CD4-positive, alpha-beta memory T cell (primary cell): ENCODE results near the gene TRIP4. TPM values are rescaled to one million over a fixed set of nuclear protein-coding genes. Genes with fewer than 3 reads are reported as not detected.

Source experiments
- CTCF ChIA-PET: fragments of 350-600 bp; sonication (Branson Sonifier 250); formaldehyde crosslinking; loops from one replicate; lab custom pipeline; 2021; ENCODE audit warnings: inconsistent platforms; ENCODE audit not compliant: partially characterized antibody; lab: Charles Lee
- POLR2A ChIA-PET: fragments of 350-600 bp; sonication (Branson Sonifier 250); formaldehyde crosslinking; loops from one replicate; lab custom pipeline; 2021; ENCODE audit not compliant: partially characterized antibody; lab: Charles Lee
- DNase-seq, 5 donors: peaks; one replicate each; pipeline versions ENCODE4 v3.0.0 to v3.0.0-alpha.2; 2020 to 2022; ENCODE audit warnings: mixed read lengths in 1 of 5
- H3K27ac ChIP-seq: one replicate; pipeline ENCODE4 v1.7.0; 2013; ENCODE audit warnings: low read depth, low read length
- H3K27me3 ChIP-seq: 2 replicates; pipeline ENCODE4 v1.7.0; 2013; ENCODE audit warnings: mild to moderate bottlenecking, low read length, moderate library complexity; ENCODE audit not compliant: insufficient read depth
- H3K36me3 ChIP-seq: 2 replicates; pipeline ENCODE4 v1.7.0; 2013; ENCODE audit warnings: mild to moderate bottlenecking, low read length, moderate library complexity; ENCODE audit not compliant: insufficient read depth
- H3K4me1 ChIP-seq: 2 replicates; pipeline ENCODE4 v1.7.0; 2013; ENCODE audit warnings: mild to moderate bottlenecking, low read length, moderate library complexity; ENCODE audit not compliant: insufficient read depth
- H3K4me3 ChIP-seq, 2 donors: one replicate each; pipeline ENCODE4 v1.7.0; 2013; ENCODE audit warnings: low read length in 2 of 2, mild to moderate bottlenecking in 1 of 2
- H3K9me3 ChIP-seq, 2 donors: one replicate each; pipeline ENCODE4 v1.7.0; 2013; ENCODE audit warnings: low read length in 2 of 2, control low read depth in 1 of 2; ENCODE audit not compliant: control insufficient read depth in 1 of 2
- H3K27ac Mint-ChIP-seq, 7 donors: one replicate each; pipeline ENCODE4 v1.8.0; 2020 to 2021; ENCODE audit warnings: mixed read lengths in 7 of 7, mild to moderate bottlenecking in 6 of 7, inconsistent platforms in 3 of 7, moderate library complexity in 3 of 7
- H3K27me3 Mint-ChIP-seq, 2 donors: one replicate each; pipeline ENCODE4 v1.8.0; 2020 to 2021; ENCODE audit warnings: mixed read lengths in 2 of 2
- H3K36me3 Mint-ChIP-seq, 2 donors: one replicate each; pipeline ENCODE4 v1.8.0; 2020 to 2021; ENCODE audit warnings: mixed read lengths in 2 of 2, inconsistent platforms in 1 of 2, mild to moderate bottlenecking in 1 of 2
- H3K4me1 Mint-ChIP-seq, 4 donors: one replicate each; pipeline ENCODE4 v1.8.0; 2020 to 2021; ENCODE audit warnings: mixed read lengths in 4 of 4, mild to moderate bottlenecking in 1 of 4
- H3K4me3 Mint-ChIP-seq, 8 donors: one replicate each; pipeline ENCODE4 v1.8.0; 2020 to 2021; ENCODE audit warnings: mixed read lengths in 8 of 8, mild to moderate bottlenecking in 7 of 8, moderate library complexity in 6 of 8, inconsistent platforms in 3 of 8
- H3K9me3 Mint-ChIP-seq, 8 donors: one replicate each; pipeline ENCODE4 v1.8.0; 2020 to 2021; ENCODE audit warnings: mixed read lengths in 8 of 8, mild to moderate bottlenecking in 5 of 8, inconsistent platforms in 3 of 8, moderate library complexity in 1 of 8
- intact Hi-C: fragments of 100-400 bp; cut with micrococcal nuclease; formaldehyde crosslinking; loops from one replicate; pipeline ENCODE4 v1.15.1; 2023
- polyA plus RNA-seq, 2 donors: library from polyadenylated mRNA; unstranded; fragments of 300-500 nt; fragmentation: Illumina TruSeq; gene quantifications; one replicate each; pipeline ENCODE4 v1.2.3, GENCODE V29; 2021
- total RNA-seq, 2 experiments: library from RNA; stranded (reverse); gene quantifications; one replicate each; pipeline ENCODE4 v1.2.3, GENCODE V29; 2021

Gene TRIP4
- total and polyA plus RNA-seq, 4 experiments from 2014 or later: 28.2 to 37.1 (median 29.4) TPM

DNA sequence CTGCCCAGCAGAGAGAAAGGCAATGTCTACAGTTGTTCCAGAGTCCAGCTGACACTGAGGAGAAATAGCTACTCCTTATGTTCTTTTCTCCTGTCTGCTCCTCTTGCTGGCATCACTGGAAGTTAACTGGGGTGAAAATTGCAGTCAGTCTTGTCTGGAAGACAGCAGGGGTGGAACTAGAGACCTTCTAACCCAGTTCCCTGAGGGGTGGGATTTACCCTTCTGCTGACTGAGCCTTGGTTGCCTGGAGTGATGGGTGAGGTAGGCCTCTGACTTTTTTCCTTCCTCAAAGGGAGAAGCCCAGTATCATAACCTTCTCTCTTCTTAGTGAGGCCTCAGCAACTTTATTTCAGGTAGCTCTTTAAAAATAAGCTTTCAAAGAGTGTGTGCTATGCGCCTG is 88.9 kb downstream of the TRIP4 start:
- no peak for DNase-seq
- ChIA-PET CTCF (interaction anchor here (0.6 kb wide), 1 partner anchor 13 kb away, joined by 4 read pairs; no protein-coding TSS in a partner anchor), POLR2A (no interaction called here)
- Histone ChIP-seq H3K27me3 (no peaks in the 10 kb centered on the region), H3K9me3 (no peaks in the 10 kb centered on the region), H3K4me1 (peaks cover 6% of the 10 kb centered on the region), H3K36me3 (no peaks in the 10 kb centered on the region), H3K4me3 (no peak overlapping the region), H3K27ac (no peak overlapping the region)
- Mint-ChIP-seq H3K4me1 (peaks cover 21 to 33% (median 26%) of the 10 kb centered on the region in 4 donors), H3K9me3 (no peaks in the 10 kb centered on the region), H3K27ac (peak overlapping the region in 2 of 7 donors; percentile 32 to 63), H3K27me3 (no peaks in the 10 kb centered on the region), H3K4me3 (no peak overlapping the region), H3K36me3 (peaks cover 13 to 17% of the 10 kb centered on the region in 2 donors)
- intact Hi-C loops: no loop called here

- intact Hi-C loops: no loop called here
- no peak overlapping the region for H3K27ac ChIP-seq
- no peaks in the 10 kb centered on the region for H3K36me3 ChIP-seq
- H3K4me1 ChIP-seq: peaks cover 6% of the 10 kb centered on the region
- no peak overlapping the region for H3K4me3 ChIP-seq
- no peaks in the 10 kb centered on the region for H3K9me3 ChIP-seq
- CTCF ChIA-PET: interaction anchor here (1.7 kb wide), 1 partner anchor 174 kb away, joined by 4 read pairs; no protein-coding TSS in a partner anchor
- no peak overlapping the region for H3K4me3 Mint-ChIP-seq
- H3K9me3 Mint-ChIP-seq: no peaks in the 10 kb centered on the region
- no peaks in the 10 kb centered on the region for H3K27me3 Mint-ChIP-seq
- peaks cover 16% of the 10 kb centered on the region in 2 donors for H3K36me3 Mint-ChIP-seq
- no peaks in the 10 kb centered on the region for H3K27me3 ChIP-seq
- no peak for DNase-seq
- POLR2A ChIA-PET: interaction anchor here (1.6 kb wide), 1 partner anchor 19 kb away, joined by 5 read pairs; the partner anchor contains the start of gene ZNF609
- peaks cover 21 to 33% (median 28%) of the 10 kb centered on the region in 4 donors for H3K4me1 Mint-ChIP-seq
- peak overlapping the region in 1 of 7 donors; percentile 2 for H3K27ac Mint-ChIP-seq
Measured at GRCh38 chr15:64478863-64479262, 91.2 kb downstream of the TRIP4 start.

GRCh38 chr15:64480891-64481290 is 93.3 kb downstream of the TRIP4 start:
- DNase-seq: no peak
- no peaks in the 10 kb centered on the region for H3K36me3 ChIP-seq
- Mint-ChIP-seq H3K9me3 (no peaks in the 10 kb centered on the region), H3K27me3 (no peaks in the 10 kb centered on the region), H3K27ac (peak overlapping the region in 3 of 7 donors; percentile 44 to 62 (median 46)), H3K36me3 (peaks cover 19 to 21% of the 10 kb centered on the region in 2 donors), H3K4me3 (no peak overlapping the region), H3K4me1 (peaks cover 18 to 26% (median 21%) of the 10 kb centered on the region in 4 donors)
- no peaks in the 10 kb centered on the region for H3K9me3 ChIP-seq
- H3K4me1 ChIP-seq: peaks cover 6% of the 10 kb centered on the region
- ChIA-PET POLR2A (no interaction called here), CTCF (no interaction called here)
- intact Hi-C loops: no loop called here
- H3K27ac ChIP-seq: no peak overlapping the region
- no peak overlapping the region for H3K4me3 ChIP-seq
- no peaks in the 10 kb centered on the region for H3K27me3 ChIP-seq

- H3K27ac Mint-ChIP-seq: peak overlapping the region in 5 of 7 donors; percentile 2 to 86 (median 30)
- ChIA-PET POLR2A (no interaction called here), CTCF (interaction anchor here (2.5 kb wide), 1 partner anchor 17 kb away, joined by 7 read pairs; no protein-coding TSS in a partner anchor)
- no peaks in the 10 kb centered on the region for H3K9me3 Mint-ChIP-seq
- no peak overlapping the region for H3K4me3 Mint-ChIP-seq
- peaks cover 8 to 19% (median 11%) of the 10 kb centered on the region in 4 donors for H3K4me1 Mint-ChIP-seq
- intact Hi-C loops: no loop called here
- Histone ChIP-seq H3K27me3 (no peaks in the 10 kb centered on the region), H3K27ac (no peak overlapping the region), H3K4me3 (no peak overlapping the region), H3K4me1 (no peaks in the 10 kb centered on the region), H3K36me3 (no peaks in the 10 kb centered on the region), H3K9me3 (no peaks in the 10 kb centered on the region)
- no peak for DNase-seq
- peaks cover 28 to 29% of the 10 kb centered on the region in 2 donors for H3K36me3 Mint-ChIP-seq
- no peaks in the 10 kb centered on the region for H3K27me3 Mint-ChIP-seq
Measured at GRCh38 chr15:64483749-64484148, 96.1 kb downstream of the TRIP4 start.

DNA sequence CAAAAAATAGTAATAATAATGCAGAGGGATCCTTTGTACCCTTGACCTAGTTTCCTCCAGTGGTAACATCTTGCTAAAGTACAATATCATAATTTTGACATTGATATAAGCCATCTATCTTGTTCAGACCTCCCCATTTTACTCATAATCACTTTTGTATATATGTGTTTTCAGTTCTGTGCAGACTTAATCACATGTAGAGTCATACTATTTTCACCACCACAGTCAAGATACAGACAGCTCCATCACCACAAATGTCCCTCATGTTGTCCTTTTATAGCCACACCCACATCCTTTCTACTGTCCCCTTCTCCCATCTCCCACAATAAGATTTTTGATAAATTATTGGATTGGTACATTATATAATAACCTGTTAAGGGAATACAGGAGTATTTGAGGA is 98.2 kb downstream of the TRIP4 start:
- Histone ChIP-seq H3K9me3 (no peaks in the 10 kb centered on the region), H3K4me3 (no peak overlapping the region), H3K27ac (no peak overlapping the region), H3K36me3 (no peaks in the 10 kb centered on the region), H3K4me1 (no peaks in the 10 kb centered on the region), H3K27me3 (no peaks in the 10 kb centered on the region)
- peaks cover 9 to 14% (median 12%) of the 10 kb centered on the region in 4 donors for H3K4me1 Mint-ChIP-seq
- intact Hi-C loops: no loop called here
- H3K36me3 Mint-ChIP-seq: peaks cover 24 to 31% of the 10 kb centered on the region in 2 donors
- ChIA-PET POLR2A (interaction anchor here (0.7 kb wide), 1 partner anchor 98 kb away, joined by 4 read pairs; the partner anchor contains the start of gene TRIP4), CTCF (no interaction called here)
- peak overlapping the region in 2 of 7 donors; percentile 7 to 49 for H3K27ac Mint-ChIP-seq
- H3K27me3 Mint-ChIP-seq: no peaks in the 10 kb centered on the region
- no peak overlapping the region for H3K4me3 Mint-ChIP-seq
- H3K9me3 Mint-ChIP-seq: no peaks in the 10 kb centered on the region
- DNase-seq: no peak

GRCh38 chr15:64490598-64491259 is 103.1 kb downstream of the TRIP4 start:
- ChIA-PET CTCF (no interaction called here), POLR2A (no interaction called here)
- peaks cover 19% of the 10 kb centered on the region in 2 donors for H3K36me3 Mint-ChIP-seq
- H3K4me3 ChIP-seq: no peak overlapping the region
- peak overlapping the region in 3 of 7 donors; percentile 11 to 51 (median 50) for H3K27ac Mint-ChIP-seq
- H3K4me3 Mint-ChIP-seq: no peak overlapping the region
- no peak overlapping the region for H3K27ac ChIP-seq
- intact Hi-C loops: no loop called here
- H3K36me3 ChIP-seq: peaks cover 4% of the 10 kb centered on the region
- no peaks in the 10 kb centered on the region for H3K4me1 ChIP-seq
- H3K9me3 Mint-ChIP-seq: no peaks in the 10 kb centered on the region
- no peaks in the 10 kb centered on the region for H3K9me3 ChIP-seq
- no peaks in the 10 kb centered on the region for H3K27me3 ChIP-seq
- no peak for DNase-seq
- no peaks in the 10 kb centered on the region for H3K27me3 Mint-ChIP-seq
- peaks cover 21 to 36% (median 23%) of the 10 kb centered on the region in 4 donors for H3K4me1 Mint-ChIP-seq

GRCh38 chr15:64493641-64494040 is 106.0 kb downstream of the TRIP4 start:
- H3K9me3 Mint-ChIP-seq: no peaks in the 10 kb centered on the region
- POLR2A ChIA-PET: no interaction called here
- Histone ChIP-seq H3K4me3 (no peak overlapping the region), H3K27me3 (no peaks in the 10 kb centered on the region), H3K27ac (no peak overlapping the region), H3K4me1 (no peaks in the 10 kb centered on the region), H3K36me3 (peaks cover 4% of the 10 kb centered on the region), H3K9me3 (no peaks in the 10 kb centered on the region)
- DNase-seq: no peak
- no peak overlapping the region for H3K4me3 Mint-ChIP-seq
- peak overlapping the region in 3 of 7 donors; percentile 32 to 62 (median 56) for H3K27ac Mint-ChIP-seq
- CTCF ChIA-PET: interaction anchor here (0.7 kb wide), 1 partner anchor 66 kb away, joined by 3 read pairs; no protein-coding TSS in a partner anchor
- no peaks in the 10 kb centered on the region for H3K27me3 Mint-ChIP-seq
- peaks cover 17 to 26% of the 10 kb centered on the region in 2 donors for H3K36me3 Mint-ChIP-seq
- H3K4me1 Mint-ChIP-seq: peaks cover 24 to 57% (median 35%) of the 10 kb centered on the region in 4 donors
- intact Hi-C loops: no loop called here
